HUDEP-2 (cell line): ENCODE data around the gene TTN.

Experiments used
- DNase-seq, 76 experiments: peaks; one replicate each; lab custom pipeline; 2025; ENCODE audit not compliant: unreplicated experiment in 76 of 76; lab: John Stamatoyannopoulos, UW

The TTN gene

GRCh38 chr2:178819147-178819875 is 12.1 kb upstream of the TTN start:
- DNase-seq, result no peak

GRCh38 chr2:178811901-178812300 is 4.7 kb upstream of the TTN start:
- DNase-seq, result no peak

GRCh38 chr2:178811045-178811444 is 3.8 kb upstream of the TTN start:
- no peak for DNase-seq

GRCh38 chr2:178810422-178810821 is 3.2 kb upstream of the TTN start:
- DNase-seq, result no peak

- no peak for DNase-seq
Observed at GRCh38 chr2:178806543-178806942, 680 bp downstream of the TTN start.

- DNase-seq, result no peak
Observed at GRCh38 chr2:178805457-178805856, 1.8 kb downstream of the TTN start.

GRCh38 chr2:178804791-178805190 is 2.4 kb downstream of the TTN start:
- peak in 4 of 76 experiments; percentile 3 to 26 (median 14) for DNase-seq

- no peak for DNase-seq
Observed at GRCh38 chr2:178800510-178800909, 6.7 kb downstream of the TTN start.

GRCh38 chr2:178799305-178799704 is 7.9 kb downstream of the TTN start:
- no peak for DNase-seq

GRCh38 chr2:178796079-178796677 is 11.0 kb downstream of the TTN start:
- DNase-seq, result peak in 2 of 76 experiments; percentile 1 to 4

- no peak for DNase-seq
Observed at GRCh38 chr2:178787934-178788333, 19.3 kb downstream of the TTN start.

GRCh38 chr2:178787155-178787554 is 20.1 kb downstream of the TTN start:
- no peak for DNase-seq

GRCh38 chr2:178783889-178784288 is 23.3 kb downstream of the TTN start:
- DNase-seq, result no peak

GRCh38 chr2:178782236-178782635 is 25.0 kb downstream of the TTN start:
- DNase-seq, result no peak

GRCh38 chr2:178777577-178777976 is 29.6 kb downstream of the TTN start:
- DNase-seq, result no peak

- no peak for DNase-seq
Observed at GRCh38 chr2:178776751-178777150, 30.5 kb downstream of the TTN start.

GRCh38 chr2:178775975-178776374 is 31.2 kb downstream of the TTN start:
- no peak for DNase-seq

- no peak for DNase-seq
Observed at GRCh38 chr2:178770518-178770917, 36.7 kb downstream of the TTN start.

GRCh38 chr2:178767094-178768060 is 39.8 kb downstream of the TTN start:
- no peak for DNase-seq

- no peak for DNase-seq
Observed at GRCh38 chr2:178764097-178764496, 43.1 kb downstream of the TTN start.

GRCh38 chr2:178761759-178762371 is 45.4 kb downstream of the TTN start:
- DNase-seq, result peak in 14 of 76 experiments; percentile 0 to 36 (median 10)
